Neural cell (in vitro differentiated cells): ENCODE data around the gene SLC22A16.

Experiments
- EP300 ChIP-seq: fragments of 450-650 bp; conservative IDR thresholded peaks from 2 replicates; pipeline ENCODE4 v1.6.1; 2014; ENCODE audit warnings: antibody characterized with exemption, mild to moderate bottlenecking, moderate library complexity; ENCODE audit not compliant: poor library complexity, severe bottlenecking
- EZH2 ChIP-seq: fragments of 200-600, 300-800 bp; shearing (Covaris generic), sonication (generic); IDR thresholded peaks from 2 replicates; pipeline ENCODE4 v1.6.1; 2014; ENCODE audit warnings: antibody characterized with exemption, low read length, borderline replicate concordance, mild to moderate bottlenecking; ENCODE audit not compliant: insufficient read depth, poor library complexity, severe bottlenecking
- POLR2AphosphoS5 ChIP-seq: IDR thresholded peaks from 2 replicates; pipeline ENCODE4 v1.6.1; 2012
- TF ChIP-seq, protein P1 (sequence below): fragments of 450-650 bp; IDR thresholded peaks from 2 replicates; pipeline ENCODE4 v1.5.1; 2014; ENCODE audit warnings: antibody characterized with exemption, mild to moderate bottlenecking, moderate library complexity; ENCODE audit not compliant: poor library complexity, severe bottlenecking

DNA sequence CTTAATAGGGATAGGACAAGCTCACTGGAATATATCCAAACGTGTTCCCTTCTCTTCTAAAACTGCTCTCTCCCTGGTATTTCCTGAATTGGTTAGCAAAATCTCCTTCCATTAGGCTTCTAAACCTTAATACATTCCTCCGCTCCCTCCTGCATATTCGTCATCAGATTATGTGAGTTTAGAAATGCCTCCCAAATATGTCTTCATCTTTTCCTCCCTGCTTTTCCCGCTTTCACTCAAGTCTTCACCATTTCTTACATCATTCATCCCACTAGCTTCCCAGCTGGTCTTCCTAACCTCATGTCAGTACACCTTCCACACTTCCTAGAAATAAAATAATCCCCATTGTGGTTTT, 26.9 kb downstream of the SLC22A16 start:
- no peak for TF ChIP-seq EP300
- TF ChIP-seq, protein P1, sequence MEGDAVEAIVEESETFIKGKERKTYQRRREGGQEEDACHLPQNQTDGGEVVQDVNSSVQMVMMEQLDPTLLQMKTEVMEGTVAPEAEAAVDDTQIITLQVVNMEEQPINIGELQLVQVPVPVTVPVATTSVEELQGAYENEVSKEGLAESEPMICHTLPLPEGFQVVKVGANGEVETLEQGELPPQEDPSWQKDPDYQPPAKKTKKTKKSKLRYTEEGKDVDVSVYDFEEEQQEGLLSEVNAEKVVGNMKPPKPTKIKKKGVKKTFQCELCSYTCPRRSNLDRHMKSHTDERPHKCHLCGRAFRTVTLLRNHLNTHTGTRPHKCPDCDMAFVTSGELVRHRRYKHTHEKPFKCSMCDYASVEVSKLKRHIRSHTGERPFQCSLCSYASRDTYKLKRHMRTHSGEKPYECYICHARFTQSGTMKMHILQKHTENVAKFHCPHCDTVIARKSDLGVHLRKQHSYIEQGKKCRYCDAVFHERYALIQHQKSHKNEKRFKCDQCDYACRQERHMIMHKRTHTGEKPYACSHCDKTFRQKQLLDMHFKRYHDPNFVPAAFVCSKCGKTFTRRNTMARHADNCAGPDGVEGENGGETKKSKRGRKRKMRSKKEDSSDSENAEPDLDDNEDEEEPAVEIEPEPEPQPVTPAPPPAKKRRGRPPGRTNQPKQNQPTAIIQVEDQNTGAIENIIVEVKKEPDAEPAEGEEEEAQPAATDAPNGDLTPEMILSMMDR = no peak
- no peak for TF ChIP-seq POLR2AphosphoS5
- no peak for TF ChIP-seq EZH2
